Mammary epithelial cell (primary cell): ENCODE data around the gene RELCH.

Source experiments
- EZH2 ChIP-seq: IDR thresholded peaks from 2 replicates; pipeline ENCODE4 v1.6.1; 2012; ENCODE audit warnings: low read length, inconsistent platforms, borderline replicate concordance
- TF ChIP-seq, protein P1 (sequence below), 2 donors: IDR thresholded peaks in 1 of 2; conservative IDR thresholded peaks in 1 of 2; 2 replicates each; pipeline ENCODE4 v1.5.1; 2011 to 2012; ENCODE audit warnings: inconsistent platforms in 2 of 2, low read length in 2 of 2, mild to moderate bottlenecking in 2 of 2, control low read depth in 1 of 2, low read depth in 1 of 2; ENCODE audit not compliant: insufficient read depth in 1 of 2; ENCODE audit errors: extremely low read depth in 1 of 2

DNA sequence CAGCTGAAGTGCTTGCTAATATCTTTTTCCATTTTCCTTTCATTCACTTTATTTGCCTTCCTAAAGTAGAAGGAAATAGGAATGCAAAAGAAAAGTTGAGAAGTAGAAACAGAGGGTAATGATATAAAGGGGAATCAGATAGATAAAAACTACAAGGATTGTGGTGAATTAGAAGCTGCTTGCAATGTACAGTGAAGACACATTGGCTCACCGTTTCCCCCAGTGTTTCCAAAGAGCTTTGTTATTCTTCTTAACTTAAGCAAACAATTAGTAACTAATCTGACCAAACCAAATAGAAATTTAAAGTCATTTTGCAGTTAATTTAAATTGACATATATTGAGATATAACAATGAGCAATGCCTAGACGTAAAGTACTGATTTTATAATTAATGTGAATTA lies 63.4 kb downstream of the RELCH start:
- TF ChIP-seq, protein P1, sequence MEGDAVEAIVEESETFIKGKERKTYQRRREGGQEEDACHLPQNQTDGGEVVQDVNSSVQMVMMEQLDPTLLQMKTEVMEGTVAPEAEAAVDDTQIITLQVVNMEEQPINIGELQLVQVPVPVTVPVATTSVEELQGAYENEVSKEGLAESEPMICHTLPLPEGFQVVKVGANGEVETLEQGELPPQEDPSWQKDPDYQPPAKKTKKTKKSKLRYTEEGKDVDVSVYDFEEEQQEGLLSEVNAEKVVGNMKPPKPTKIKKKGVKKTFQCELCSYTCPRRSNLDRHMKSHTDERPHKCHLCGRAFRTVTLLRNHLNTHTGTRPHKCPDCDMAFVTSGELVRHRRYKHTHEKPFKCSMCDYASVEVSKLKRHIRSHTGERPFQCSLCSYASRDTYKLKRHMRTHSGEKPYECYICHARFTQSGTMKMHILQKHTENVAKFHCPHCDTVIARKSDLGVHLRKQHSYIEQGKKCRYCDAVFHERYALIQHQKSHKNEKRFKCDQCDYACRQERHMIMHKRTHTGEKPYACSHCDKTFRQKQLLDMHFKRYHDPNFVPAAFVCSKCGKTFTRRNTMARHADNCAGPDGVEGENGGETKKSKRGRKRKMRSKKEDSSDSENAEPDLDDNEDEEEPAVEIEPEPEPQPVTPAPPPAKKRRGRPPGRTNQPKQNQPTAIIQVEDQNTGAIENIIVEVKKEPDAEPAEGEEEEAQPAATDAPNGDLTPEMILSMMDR (conservative IDR thresholded peaks at IDR 0.05 in 1 of 2, IDR thresholded peaks at IDR 0.05 in 1 of 2; ENCODE audit: extremely low read depth in 1 of 2, insufficient read depth in 1 of 2, low read depth in 1 of 2, low read length in 2 of 2): no peak
- TF ChIP-seq EZH2: no peak
